HUES64 (cell line): ENCODE data around the gene SYP.

Experiments
- H3K27ac ChIP-seq: 2 replicates; pipeline ENCODE4 v1.7.0; 2013; ENCODE audit warnings: low read depth, low read length, inconsistent platforms
- H3K27me3 ChIP-seq: 2 replicates; pipeline ENCODE4 v1.6.1; 2013; ENCODE audit warnings: mild to moderate bottlenecking, low read length; ENCODE audit not compliant: insufficient read depth
- H3K36me3 ChIP-seq: 2 replicates; pipeline ENCODE4 v1.6.1; 2013; ENCODE audit warnings: mild to moderate bottlenecking, low read length; ENCODE audit not compliant: insufficient read depth
- H3K4me1 ChIP-seq: 2 replicates; pipeline ENCODE4 v1.6.1; 2013; ENCODE audit warnings: mild to moderate bottlenecking, low read length, moderate library complexity; ENCODE audit not compliant: insufficient read depth
- H3K4me3 ChIP-seq: 2 replicates; pipeline ENCODE4 v1.5.1; 2013; ENCODE audit warnings: mild to moderate bottlenecking, low read length, moderate library complexity
- H3K9ac ChIP-seq: 2 replicates; pipeline ENCODE4 v1.6.1; 2013; ENCODE audit warnings: mild to moderate bottlenecking, low read depth, low read length
- H3K9me3 ChIP-seq: 2 replicates; pipeline ENCODE4 v1.6.1; 2013; ENCODE audit warnings: low read depth, low read length; ENCODE audit not compliant: insufficient read depth
- WGBS: fragments of 150-250, 120-280 bp; methylation state at CpG from one replicate; pipeline ENCODE4 v1.1.7; 2013; ENCODE audit warnings: missing lambda C conversion rate; 5-methylcytosine and 5-hydroxymethylcytosine counted together

Gene SYP

DNA sequence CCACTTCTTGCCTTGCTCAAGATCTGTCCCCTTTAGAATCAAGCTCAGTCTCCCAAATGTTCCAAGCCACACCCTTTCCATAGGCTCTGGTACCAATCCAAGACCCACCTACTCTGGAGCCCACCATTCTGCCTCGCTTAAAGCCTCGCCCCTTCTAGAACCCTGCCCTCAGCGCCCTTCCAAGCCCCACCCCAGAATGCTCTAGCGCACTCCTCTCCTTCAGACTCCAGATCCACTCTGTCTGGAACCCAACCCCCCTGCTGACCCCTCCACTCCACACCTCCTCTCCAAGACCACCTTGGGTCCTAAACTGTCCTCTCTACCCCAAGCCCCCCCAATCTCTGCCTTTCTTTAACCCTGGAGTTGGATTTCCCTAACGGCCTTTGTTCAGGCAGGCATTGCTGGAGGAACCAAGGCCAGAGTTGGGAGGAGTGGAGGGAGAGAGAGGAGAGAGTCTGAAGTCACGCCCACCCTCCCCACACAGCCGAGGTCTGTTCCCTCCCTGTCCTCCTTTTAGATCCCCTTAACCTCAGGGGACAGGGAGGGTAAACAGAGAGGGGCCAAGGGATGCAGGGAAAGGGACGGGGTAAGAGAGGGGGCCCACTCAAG, 11.4 kb downstream of the SYP start:
- WGBS, result 93% methylated on average over 4 of the region's 8 CpGs
- no peaks in the 10 kb centered on the region for H3K27me3 ChIP-seq
- no peaks in the 10 kb centered on the region; the same call in 1 of the 2 replicates for H3K4me1 ChIP-seq
- no peak overlapping the region for H3K4me3 ChIP-seq
- 0 out of 2 replicates have a peak, but pooled peaks cover under 1% of the 10 kb centered on the region for H3K36me3 ChIP-seq
- H3K9ac ChIP-seq, result no peak overlapping the region
- H3K9me3 ChIP-seq, result no peaks in the 10 kb centered on the region
- H3K27ac ChIP-seq, result no peak overlapping the region

DNA sequence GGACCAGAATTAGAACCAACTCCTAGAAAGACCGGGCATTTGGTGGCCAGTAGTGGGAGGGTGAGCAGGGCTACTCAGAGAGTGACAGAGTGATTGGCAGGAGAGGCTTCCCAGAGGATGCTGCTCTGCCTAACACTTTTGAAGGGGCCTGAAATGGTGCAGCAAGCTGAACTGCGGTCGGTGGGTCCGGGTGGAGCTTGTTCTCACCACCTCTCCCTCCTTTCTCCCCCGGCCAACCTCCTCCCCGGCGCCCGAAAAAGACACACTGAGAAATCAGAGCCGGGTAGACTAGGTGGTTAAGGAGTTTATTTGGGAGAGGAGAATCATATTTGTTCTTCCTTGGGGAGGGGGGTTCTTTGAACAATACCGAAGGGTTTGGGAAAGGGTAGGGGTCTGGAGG, 12.5 kb downstream of the SYP start:
- H3K9ac ChIP-seq, result no peak overlapping the region
- H3K4me3 ChIP-seq, result peak overlapping the region; percentile 67
- 47% methylated on average over 6 of the region's 10 CpGs for WGBS
- no peak overlapping the region for H3K27ac ChIP-seq
- 0 out of 2 replicates have a peak, but pooled peaks cover 8% of the 10 kb centered on the region for H3K36me3 ChIP-seq
- H3K4me1 ChIP-seq, result no peaks in the 10 kb centered on the region; the same call in 1 of the 2 replicates
- no peaks in the 10 kb centered on the region for H3K27me3 ChIP-seq
- H3K9me3 ChIP-seq, result no peaks in the 10 kb centered on the region

DNA sequence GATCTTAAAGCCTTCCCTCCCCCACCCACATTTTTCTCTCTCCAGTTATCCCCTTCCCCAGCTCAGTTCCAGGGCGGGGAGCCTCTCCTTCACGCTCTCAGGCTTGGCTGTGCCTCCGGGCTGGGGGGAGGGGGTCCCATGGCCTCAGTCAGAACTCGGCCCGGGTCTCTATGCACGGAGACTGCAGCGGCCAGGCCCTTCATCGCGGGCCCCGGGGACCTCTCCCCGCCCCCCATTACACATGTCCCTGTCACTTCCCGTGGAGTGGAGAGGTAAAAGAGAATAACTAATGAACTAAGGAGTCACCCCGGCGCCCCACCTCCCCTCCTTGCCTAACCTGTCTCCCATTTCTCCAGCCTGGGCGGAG, 13.0 kb downstream of the SYP start:
- Histone ChIP-seq H3K4me1 (no peaks in the 10 kb centered on the region; the same call in 1 of the 2 replicates), H3K9me3 (no peaks in the 10 kb centered on the region), H3K27me3 (no peaks in the 10 kb centered on the region), H3K9ac (no peak overlapping the region), H3K4me3 (peak overlapping the region; percentile 67), H3K27ac (peak overlapping the region; percentile 18; the same call in 1 of the 2 replicates), H3K36me3 (0 out of 2 replicates have a peak, but pooled peaks cover 11% of the 10 kb centered on the region)
- WGBS, result 5% methylated on average over 4 of the region's 15 CpGs

DNA sequence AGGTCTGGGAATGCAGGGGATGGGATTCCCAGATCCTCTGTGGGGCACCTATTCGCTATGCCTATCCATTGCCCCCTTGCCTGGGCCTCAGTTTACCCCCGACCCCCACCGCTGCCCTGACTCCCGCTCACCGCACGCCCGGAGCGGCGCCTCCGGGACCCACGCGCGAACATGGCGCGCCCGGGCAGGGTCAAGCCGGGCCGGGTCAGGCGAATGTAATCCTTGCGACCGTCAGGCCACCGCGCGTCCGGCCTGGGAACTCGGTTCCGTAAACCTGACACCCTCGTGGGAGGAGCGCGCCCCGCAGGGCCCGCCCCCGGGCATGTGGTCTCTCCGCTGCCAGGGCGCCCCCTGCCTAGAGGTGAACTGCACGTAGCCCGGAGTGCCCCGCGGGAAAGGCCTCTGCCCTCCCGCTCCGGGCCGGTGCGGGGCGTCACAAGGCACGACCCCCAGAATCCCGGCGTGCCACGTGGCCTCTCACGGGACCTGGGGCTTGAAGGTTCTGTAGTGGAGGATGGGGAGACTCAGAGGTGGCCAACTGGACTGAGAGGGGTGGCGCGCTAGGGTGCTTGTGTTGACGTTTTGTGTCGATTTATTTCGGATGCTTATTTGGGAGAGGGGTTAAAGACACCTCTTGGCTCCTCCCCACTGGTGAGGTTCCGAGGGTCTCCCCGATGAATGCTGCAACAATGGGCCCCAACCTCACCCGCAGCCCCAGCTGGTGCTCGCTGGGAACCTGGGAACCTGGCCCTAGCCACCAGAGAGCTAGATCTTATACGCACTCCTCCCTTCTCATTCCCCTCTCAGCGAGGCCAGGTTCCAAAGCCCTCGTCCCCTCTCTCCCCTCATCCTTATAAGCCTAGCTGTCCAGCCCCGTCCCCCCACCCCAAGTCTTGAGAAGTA, 13.6 kb downstream of the SYP start, which contains the start of gene PRICKLE3:
TSS of gene PRICKLE3 (minus strand) at position 249 of the 903 bp plus-strand sequence. CDS start at position 173, 76 bp downstream.
- H3K36me3 ChIP-seq, result 0 out of 2 replicates have a peak, but pooled peaks cover 11% of the 10 kb centered on the region
- H3K27ac ChIP-seq, result peak within 1 kb of the TSS; percentile 18; the same call in 1 of the 2 replicates
- peak within 1 kb of the TSS; percentile 67 for H3K9ac ChIP-seq
- 2% methylated on average over 62 of the region's 62 CpGs for WGBS
- H3K27me3 ChIP-seq, result no peaks in the 10 kb centered on the region
- H3K4me1 ChIP-seq, result no peaks in the 10 kb centered on the region; the same call in 1 of the 2 replicates
- peak within 1 kb of the TSS; percentile 67 for H3K4me3 ChIP-seq
- no peaks in the 10 kb centered on the region for H3K9me3 ChIP-seq

DNA sequence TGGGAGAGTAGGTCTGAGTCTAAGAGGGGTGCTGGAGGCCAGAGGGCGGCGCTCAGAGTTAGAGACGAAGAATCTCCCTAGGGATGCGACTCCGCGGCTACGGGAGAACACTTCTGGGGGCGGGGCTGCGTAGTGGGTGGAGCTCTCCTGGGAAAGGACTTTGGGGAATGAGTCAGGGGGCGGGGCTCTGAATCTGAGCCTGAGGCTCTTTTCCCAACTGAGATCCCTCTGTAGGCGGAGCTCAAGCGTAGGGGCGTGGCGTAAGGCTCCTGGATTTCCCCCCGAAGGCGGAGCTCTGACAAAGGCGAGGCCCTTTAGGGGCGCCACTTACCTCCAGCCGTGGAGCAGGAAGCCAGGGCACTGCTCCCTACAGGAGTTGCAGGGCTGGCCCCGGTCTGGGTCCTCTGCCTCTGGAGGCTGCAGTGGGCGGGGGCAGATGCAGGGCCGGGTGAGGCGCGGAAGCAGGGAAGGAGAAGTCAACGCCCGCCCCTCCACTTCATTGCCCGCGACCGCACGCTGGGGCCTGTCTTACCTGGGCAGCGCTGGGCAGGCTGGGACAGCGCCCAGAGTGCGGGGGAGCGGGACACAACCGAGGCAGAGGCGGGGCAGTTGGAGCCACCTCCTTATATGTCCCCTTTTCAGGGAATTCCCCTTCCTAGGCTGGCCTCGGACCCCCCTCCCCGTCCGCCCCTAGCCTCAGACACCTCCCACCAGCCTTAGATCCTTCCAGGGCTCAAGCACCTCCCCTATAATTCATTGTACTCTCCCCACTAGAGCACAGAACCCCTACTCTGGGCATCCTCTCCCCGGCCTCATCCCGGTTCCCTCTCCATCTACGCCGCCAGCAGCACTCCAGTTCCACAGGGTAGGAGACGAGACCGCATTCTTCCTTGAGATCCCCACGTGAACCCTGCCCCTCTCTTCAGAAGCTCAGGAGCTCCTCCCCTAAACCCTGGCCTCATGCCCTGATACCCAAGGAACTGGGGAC, 15.4 kb downstream of the SYP start:
- Histone ChIP-seq H3K27me3 (no peaks in the 10 kb centered on the region), H3K36me3 (peaks cover 20% of the 10 kb centered on the region), H3K9me3 (no peaks in the 10 kb centered on the region), H3K4me1 (no peaks in the 10 kb centered on the region; the same call in 1 of the 2 replicates), H3K27ac (peak overlapping the region; percentile 73; the same call in 1 of the 2 replicates), H3K9ac (no peak overlapping the region), H3K4me3 (peak overlapping the region; percentile 67)
- 3% methylated on average over 46 of the region's 46 CpGs for WGBS

DNA sequence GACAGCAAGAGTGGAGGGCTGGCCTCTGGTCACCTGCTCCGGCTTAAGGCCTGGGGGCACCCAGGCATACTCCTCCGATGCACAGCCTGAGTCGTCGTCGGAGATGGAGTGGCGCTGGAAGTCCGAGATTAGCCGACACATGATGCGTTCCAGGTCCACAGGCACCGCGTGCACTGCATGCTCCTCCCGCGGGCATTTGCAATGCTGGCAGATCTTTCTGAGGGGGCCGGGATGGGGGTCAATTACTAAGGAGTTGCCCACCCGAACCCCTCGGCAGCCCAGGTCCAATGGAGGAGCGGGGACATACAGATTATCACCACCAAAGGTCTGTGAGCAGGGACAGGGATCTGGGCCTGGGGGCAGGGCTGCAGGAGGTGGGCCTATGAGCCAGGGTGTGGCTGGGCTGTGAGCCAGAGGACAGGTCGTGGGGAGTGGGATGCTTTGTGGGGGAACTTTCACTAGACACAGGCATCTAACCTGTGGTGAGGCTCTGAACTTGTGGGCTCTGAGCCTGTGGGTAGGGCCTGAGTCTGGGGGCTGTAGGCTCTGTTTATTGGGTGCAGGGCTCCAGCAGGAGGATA, 16.2 kb downstream of the SYP start:
- Histone ChIP-seq H3K9me3 (no peaks in the 10 kb centered on the region), H3K4me3 (peak overlapping the region; percentile 30)

DNA sequence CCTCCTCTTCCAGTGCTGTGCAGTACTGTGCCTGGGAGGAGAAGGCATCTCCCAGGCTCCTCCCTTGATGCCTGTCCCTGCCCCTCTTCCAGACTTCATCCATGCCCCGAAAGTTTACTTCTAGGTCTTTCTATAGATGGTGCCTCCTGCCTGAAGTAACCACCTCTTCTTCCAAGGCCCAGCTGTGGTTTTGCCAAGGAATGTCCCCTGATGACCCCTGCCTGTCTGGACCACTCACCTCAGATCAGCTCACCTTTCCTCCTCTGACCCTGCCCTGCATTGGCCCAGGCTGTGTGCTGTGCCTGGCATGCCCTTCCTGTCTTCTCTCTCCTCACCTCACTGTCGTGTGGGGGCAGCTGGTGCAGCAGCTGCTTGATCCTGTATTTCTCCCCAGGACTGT, 20.6 kb downstream of the SYP start:
- Histone ChIP-seq H3K4me1 (no peaks in the 10 kb centered on the region; the same call in 1 of the 2 replicates), H3K4me3 (no peak overlapping the region), H3K9me3 (no peaks in the 10 kb centered on the region), H3K27ac (no peak overlapping the region), H3K36me3 (peaks cover 27% of the 10 kb centered on the region), H3K27me3 (no peaks in the 10 kb centered on the region), H3K9ac (no peak overlapping the region)
- WGBS, result 86% methylated on average over 2 of the region's 2 CpGs

More for the DNA sequence above, 16.2 kb downstream of the SYP start:
- 91% methylated on average over 18 of the region's 18 CpGs for WGBS
- H3K27ac ChIP-seq, result peak overlapping the region; percentile 30; the same call in 1 of the 2 replicates
- no peaks in the 10 kb centered on the region; the same call in 1 of the 2 replicates for H3K4me1 ChIP-seq
- H3K9ac ChIP-seq, result no peak overlapping the region
- H3K27me3 ChIP-seq, result no peaks in the 10 kb centered on the region
- H3K36me3 ChIP-seq, result peaks cover 22% of the 10 kb centered on the region

DNA sequence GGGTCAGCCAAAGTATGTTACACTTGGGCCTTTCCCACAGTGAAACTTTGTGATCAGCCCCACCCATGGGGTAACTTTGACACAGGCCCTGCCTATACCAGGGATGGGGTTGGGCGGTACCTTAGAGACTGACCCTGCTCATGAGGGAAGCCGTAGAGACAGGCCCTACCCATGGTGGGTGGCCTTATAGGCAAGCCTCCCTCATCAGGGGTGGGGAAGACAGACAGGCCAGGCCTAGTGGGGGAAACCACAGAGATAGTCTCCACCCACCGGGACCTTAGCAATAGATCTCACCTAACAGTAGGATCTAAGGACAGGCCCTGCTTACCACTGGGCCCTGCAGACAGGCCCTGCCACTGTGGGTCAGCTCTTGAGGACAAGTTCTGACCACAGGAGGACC, 21.5 kb downstream of the SYP start:
- Histone ChIP-seq H3K27ac (no peak overlapping the region), H3K36me3 (peaks cover 26% of the 10 kb centered on the region), H3K9ac (no peak overlapping the region), H3K4me1 (no peaks in the 10 kb centered on the region), H3K27me3 (no peaks in the 10 kb centered on the region), H3K9me3 (no peaks in the 10 kb centered on the region), H3K4me3 (no peak overlapping the region)
- WGBS, result 95% methylated on average over 3 of the region's 3 CpGs

DNA sequence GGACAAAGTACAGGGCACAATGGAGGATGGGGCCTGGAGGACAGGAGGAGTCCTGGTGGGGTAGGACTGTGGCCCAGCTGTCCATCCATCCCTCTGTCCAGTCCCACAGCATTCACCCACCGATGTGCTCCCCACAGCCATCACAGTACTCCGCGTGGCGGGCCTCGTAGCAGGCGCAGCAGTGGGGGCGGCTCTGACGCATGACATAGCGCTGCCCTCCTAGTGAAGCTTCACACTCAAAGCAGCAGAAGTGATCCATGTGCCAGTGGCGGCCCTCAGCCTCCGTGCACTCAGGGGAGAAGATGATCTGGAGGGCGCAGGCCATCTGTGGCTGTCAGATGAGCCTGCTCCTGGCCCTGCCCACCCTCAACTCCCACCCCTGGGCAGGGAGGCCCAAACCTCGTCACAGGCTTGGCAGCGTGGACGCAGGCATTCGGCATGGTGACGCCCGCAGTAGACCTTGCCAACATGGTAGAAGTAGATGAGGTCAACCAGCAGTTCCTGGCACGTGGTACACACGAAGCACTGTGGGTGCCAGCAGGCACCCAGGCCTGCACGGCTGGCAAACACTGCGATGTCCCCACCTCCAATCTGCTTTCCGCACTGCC, 22.0 kb downstream of the SYP start:
- H3K27me3 ChIP-seq, result peaks cover 5% of the 10 kb centered on the region; the same call in 1 of the 2 replicates
- no peak overlapping the region for H3K4me3 ChIP-seq
- no peaks in the 10 kb centered on the region for H3K4me1 ChIP-seq
- WGBS, result 94% methylated on average over 23 of the region's 23 CpGs
- H3K9ac ChIP-seq, result no peak overlapping the region
- H3K9me3 ChIP-seq, result no peaks in the 10 kb centered on the region
- H3K27ac ChIP-seq, result no peak overlapping the region
- H3K36me3 ChIP-seq, result peaks cover 20% of the 10 kb centered on the region

DNA sequence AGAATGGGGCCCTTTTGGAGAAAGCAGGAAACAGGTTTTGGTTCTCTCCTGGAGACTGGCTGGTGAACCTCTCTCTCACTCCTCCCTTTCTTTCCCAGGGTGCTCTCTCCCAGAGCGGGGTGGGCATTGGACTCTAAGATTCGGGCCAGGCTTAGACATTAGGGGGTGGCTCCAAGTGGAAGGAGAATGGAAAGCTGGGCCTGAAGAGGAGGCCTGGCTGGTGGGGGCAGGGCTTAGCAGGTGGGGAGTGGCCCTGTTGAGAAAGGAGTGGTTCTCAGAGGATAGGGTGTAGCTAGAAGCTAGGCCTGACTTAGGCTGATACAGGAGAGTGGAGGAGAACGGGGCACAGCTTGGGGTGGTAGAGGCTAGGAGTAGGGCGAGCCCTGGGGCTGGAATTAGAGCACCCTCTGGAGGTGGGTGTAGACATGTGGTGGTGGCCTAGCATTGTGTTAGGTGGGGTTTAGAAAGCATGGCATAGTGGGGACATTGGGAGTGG, 22.6 kb downstream of the SYP start:
- H3K27ac ChIP-seq, result no peak overlapping the region
- H3K9me3 ChIP-seq, result no peaks in the 10 kb centered on the region
- no peaks in the 10 kb centered on the region for H3K4me1 ChIP-seq
- H3K4me3 ChIP-seq, result no peak overlapping the region
- WGBS, result 91% methylated on average over 4 of the region's 4 CpGs
- peaks cover 17% of the 10 kb centered on the region for H3K36me3 ChIP-seq
- no peak overlapping the region for H3K9ac ChIP-seq
- peaks cover 11% of the 10 kb centered on the region; the same call in 1 of the 2 replicates for H3K27me3 ChIP-seq
